Psoas muscle (tissue), 8 donors: ENCODE results near the gene VEZT. TPM values are rescaled to one million over a fixed set of nuclear protein-coding genes. Genes with fewer than 3 reads are reported as not detected.
"Not testable (repeated sequence)": the region's sequence is repeated elsewhere in the genome, so short reads cannot be mapped to it uniquely, and the experiment has no call there.

ENCODE experiments used
- ATAC-seq, 4 donors: fragments of 200-7000 bp; cut with Tn5 transposase; one replicate each; pipeline ENCODE4 v1.9.1; 2020; ENCODE audit warnings: moderate library complexity in 3 of 4, mild to moderate bottlenecking in 2 of 4
- DNase-seq, 2 donors: peaks; one replicate each; pipeline ENCODE4 v3.0.0-alpha.2; 2020
- H3K27ac ChIP-seq: fragments of 200-600 bp; one replicate; pipeline ENCODE4 v1.8.0; 2022
- H3K27me3 ChIP-seq, 3 donors: fragments of 200-600 bp in 1 of 3; one replicate each; pipeline versions ENCODE4 v1.6.1 to v1.8.0; 2013 to 2022; ENCODE audit warnings: low read length in 2 of 3, mild to moderate bottlenecking in 2 of 3, moderate library complexity in 1 of 3; ENCODE audit not compliant: insufficient read depth in 3 of 3
- H3K36me3 ChIP-seq, 2 donors: fragments of 200-600 bp in 1 of 2; one replicate each; pipeline versions ENCODE4 v1.6.1 to v1.8.0; 2013 to 2022; ENCODE audit warnings: low read depth in 1 of 2, mild to moderate bottlenecking in 1 of 2, moderate library complexity in 1 of 2; ENCODE audit not compliant: insufficient read depth in 1 of 2
- H3K4me1 ChIP-seq: fragments of 200-600 bp; one replicate; pipeline ENCODE4 v1.8.0; 2022
- H3K4me3 ChIP-seq: fragments of 200-600 bp; one replicate; pipeline ENCODE4 v1.8.0; 2022; ENCODE audit warnings: mild to moderate bottlenecking
- H3K9me3 ChIP-seq: fragments of 200-600 bp; one replicate; pipeline ENCODE4 v1.8.0; 2022
- CTCF ChIP-seq: fragments of 200-600 bp; IDR thresholded peaks from one replicate; pipeline ENCODE4 v1.8.0; 2022; ENCODE audit warnings: antibody characterized with exemption
- WGBS, 3 donors: extraction: QIAGEN DNeasy Blood & Tissue Kit; methylation state at CpG; one replicate each; pipeline versions ENCODE4 v1.1.6 to v1.1.7; 2013; 5-methylcytosine and 5-hydroxymethylcytosine counted together
- intact Hi-C, 2 donors: fragments of 100-400 bp; cut with DNase I; formaldehyde crosslinking; loops; one replicate each; pipeline versions ENCODE4 v1.11.0 to v1.14.2; 2022
- polyA plus RNA-seq, 3 donors: library from polyadenylated mRNA; stranded (reverse); fragments of 200-250 nt; gene quantifications; one replicate each; pipeline ENCODE4 v1.2.3, GENCODE V29; 2013
- total RNA-seq, 4 donors: library from RNA; stranded (reverse); fragmentation: NEBNext Ultra II Directional in 2 of 4; extraction: Animal tissue kit (Norgen Biotek cat#: 25700) in 2 of 4; gene quantifications; one replicate each; pipeline versions ENCODE4 v1.2.1 to v1.2.4, GENCODE V29; 2021 to 2023
- donor health status: healthy with polysubstance abuse.
- donor health status: DM: no; HTN: no; CAD: no; lungs with moderate emphysema.
- donor health status: Bipolar disorder and iron deficiency.
- donor health status: healthy.
- donor health status: DM: yes; HTN: yes; CAD: no.
- donor health status: DM: no; HTN: no; CAD: no.
- donor health status: DM: no; HTN: no; CAD: no.
- donor health status: DM: yes; HTN: yes; CAD: no.

VEZT gene
- total and polyA plus RNA-seq, 7 donors = 31.6 to 121 (median 83.2) TPM

- no peak for DNase-seq
- no peaks in the 10 kb centered on the region for H3K9me3 ChIP-seq
- H3K4me1 ChIP-seq = peaks cover 36% of the 10 kb centered on the region
- intact Hi-C loops = no loop called here
- H3K27ac ChIP-seq = no peak overlapping the region
- no peak for TF ChIP-seq CTCF
- H3K4me3 ChIP-seq = no peak overlapping the region
- ATAC-seq = no peak
- no peaks in the 10 kb centered on the region for H3K27me3 ChIP-seq
- peaks cover 0 to 6% of the 10 kb centered on the region in 2 donors for H3K36me3 ChIP-seq
Measured at GRCh38 chr12:95239216-95239615, 21.6 kb downstream of the VEZT start.

DNA sequence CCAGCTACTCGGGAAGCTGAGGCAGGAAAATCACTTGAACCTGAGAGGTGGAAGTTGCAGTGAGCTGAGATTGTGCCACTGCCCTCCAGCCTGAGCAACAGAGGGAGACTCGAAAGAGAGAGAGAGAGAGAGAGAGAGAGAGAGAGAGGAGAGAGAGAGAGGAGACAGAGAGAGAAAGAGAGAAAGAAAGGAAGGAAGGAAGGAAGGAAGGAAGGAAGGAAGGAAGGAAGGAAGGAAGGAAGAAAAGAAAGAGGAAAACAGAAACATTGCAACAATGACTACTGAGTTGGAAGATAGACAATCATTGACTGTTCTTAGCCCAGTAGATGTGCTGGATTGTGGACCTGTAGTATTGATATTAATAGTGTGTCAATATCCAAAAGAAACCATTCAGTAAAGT lies 22.2 kb downstream of the VEZT start:
- H3K9me3 ChIP-seq, H3K36me3 ChIP-seq, H3K4me3 ChIP-seq, DNase-seq, ATAC-seq, H3K27ac ChIP-seq, intact Hi-C loops, H3K27me3 ChIP-seq: not testable (repeated sequence)
- peaks cover 36% of the 10 kb centered on the region for H3K4me1 ChIP-seq
- 47 to 72% (median 54%) methylated on average over 2 of the region's 2 CpGs for WGBS, 3 donors

- ATAC-seq (no peak), DNase-seq (no peak)
- no peak for TF ChIP-seq CTCF
- Histone ChIP-seq H3K9me3 (no peaks in the 10 kb centered on the region), H3K36me3 (peaks cover 0 to 3% of the 10 kb centered on the region in 2 donors), H3K27me3 (no peaks in the 10 kb centered on the region), H3K4me1 (peaks cover 36% of the 10 kb centered on the region), H3K27ac (no peak overlapping the region), H3K4me3 (no peak overlapping the region)
- WGBS, 3 donors = 63 to 80% (median 73%) methylated on average over 2 of the region's 2 CpGs
- intact Hi-C loops = no loop called here
Measured at GRCh38 chr12:95240556-95240955, 22.9 kb downstream of the VEZT start.

DNA sequence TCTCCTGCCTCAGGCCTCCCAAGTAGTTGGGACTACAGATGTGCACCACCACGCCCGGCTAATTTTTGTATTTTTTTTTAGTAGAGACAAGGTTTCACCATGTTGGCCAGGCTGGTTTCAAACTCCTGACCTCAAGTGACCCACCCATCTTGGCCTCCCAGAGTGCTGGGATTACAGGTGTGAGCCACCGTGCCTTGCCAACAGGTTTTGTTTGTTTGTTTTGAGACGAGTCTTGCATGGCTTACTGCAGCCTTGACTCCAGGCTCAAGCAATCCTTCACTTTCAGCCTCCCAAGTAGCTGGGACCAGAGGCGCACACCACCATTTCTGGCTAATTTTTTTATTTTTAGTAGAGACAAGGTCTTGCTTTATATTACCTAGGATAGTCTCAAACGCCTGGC lies 23.5 kb downstream of the VEZT start:
- ATAC-seq, H3K36me3 ChIP-seq, H3K27ac ChIP-seq, DNase-seq, H3K9me3 ChIP-seq, H3K27me3 ChIP-seq, H3K4me3 ChIP-seq, intact Hi-C loops: not testable (repeated sequence)
- H3K4me1 ChIP-seq = peaks cover 42% of the 10 kb centered on the region
- 76 to 90% (median 81%) methylated on average over 6 of the region's 6 CpGs for WGBS, 3 donors

GRCh38 chr12:95241761-95242506 lies 24.3 kb downstream of the VEZT start:
- peaks cover 46% of the 10 kb centered on the region for H3K4me1 ChIP-seq
- H3K9me3 ChIP-seq = no peaks in the 10 kb centered on the region
- intact Hi-C loops = no loop called here
- WGBS, 3 donors = 93 to 96% (median 93%) methylated on average over 4 of the region's 4 CpGs
- ATAC-seq = no peak
- H3K27ac ChIP-seq = no peak overlapping the region
- no peak for DNase-seq
- no peaks in the 10 kb centered on the region for H3K27me3 ChIP-seq
- TF ChIP-seq CTCF = no peak
- H3K4me3 ChIP-seq = no peak overlapping the region
- H3K36me3 ChIP-seq = peaks cover 0 to 3% of the 10 kb centered on the region in 2 donors
